WTC11 (cell line): ENCODE results near the gene ZNF397. TPM values are rescaled to one million over a fixed set of nuclear protein-coding genes. Genes with fewer than 3 reads are reported as not detected.
"Not testable (repeated sequence)": the region's sequence is repeated elsewhere in the genome, so short reads cannot be mapped to it uniquely, and the experiment has no call there.

Experiments
- ATAC-seq: fragments of 200-7000 bp; cut with Tn5 transposase; 2 replicates; pipeline ENCODE4 v1.10.0; 2021; ENCODE audit warnings: mild to moderate bottlenecking, moderate library complexity
- CTCF ChIA-PET: fragments of 300-600 bp; sonication (Branson Sonifier 250); formaldehyde crosslinking; loops from one replicate; lab custom pipeline; 2021; ENCODE audit warnings: antibody characterized with exemption; lab: Charles Lee
- POLR2A ChIA-PET: fragments of 350-600 bp; sonication (Branson Sonifier 250); formaldehyde crosslinking; loops from one replicate; lab custom pipeline; 2021; ENCODE audit warnings: antibody characterized with exemption; lab: Charles Lee
- DNase-seq: peaks from one replicate; pipeline ENCODE4 v3.0.0; 2021; ENCODE audit warnings: low spot score
- H3K27ac Mint-ChIP-seq: 2 replicates; pipeline ENCODE4 v1.8.0; 2021; ENCODE audit warnings: mixed read lengths
- H3K27me3 Mint-ChIP-seq: 2 replicates; pipeline ENCODE4 v1.8.0; 2021; ENCODE audit warnings: low read depth, mild to moderate bottlenecking, moderate library complexity, mixed read lengths
- H3K36me3 Mint-ChIP-seq: 2 replicates; pipeline ENCODE4 v1.8.0; 2021; ENCODE audit warnings: mixed read lengths
- H3K4me1 Mint-ChIP-seq: 2 replicates; pipeline ENCODE4 v1.8.0; 2022; ENCODE audit warnings: mixed read lengths
- H3K4me3 Mint-ChIP-seq: 2 replicates; pipeline ENCODE4 v1.8.0; 2021; ENCODE audit warnings: mild to moderate bottlenecking, moderate library complexity, mixed read lengths
- H3K9me3 Mint-ChIP-seq: 2 replicates; pipeline ENCODE4 v1.8.0; 2021; ENCODE audit warnings: mixed read lengths
- ATF1 ChIP-seq: sonication (generic); formaldehyde crosslinking; IDR thresholded peaks from 2 replicates; pipeline ENCODE4 v1.8.1; 2023; ENCODE audit warnings: mild to moderate bottlenecking, moderate library complexity, missing genetic modification reagents
- ELF4 ChIP-seq: sonication (generic); formaldehyde crosslinking; IDR thresholded peaks from 2 replicates; pipeline ENCODE4 v1.8.1; 2022; ENCODE audit warnings: low read depth, mild to moderate bottlenecking, moderate library complexity, missing genetic modification reagents
- GTF2I ChIP-seq: fragments of 250-450 bp; sonication (Bioruptor Pico); conservative IDR thresholded peaks from 2 replicates; pipeline ENCODE4 v1.4.0; 2021; ENCODE audit warnings: mild to moderate bottlenecking
- TP53 ChIP-seq: sonication (generic); formaldehyde crosslinking; IDR thresholded peaks from 2 replicates; pipeline ENCODE4 v1.8.1; 2023; ENCODE audit warnings: mild to moderate bottlenecking, missing genetic modification reagents
- ZNF317 ChIP-seq: sonication (generic); formaldehyde crosslinking; IDR thresholded peaks from 2 replicates; pipeline ENCODE4 v1.8.1; 2023; ENCODE audit warnings: low read depth, mild to moderate bottlenecking, moderate library complexity, missing genetic modification reagents, borderline replicate concordance
- total RNA-seq: library from RNA; stranded (reverse); gene quantifications from 3 replicates; pipeline ENCODE4 v1.2.3, GENCODE V29; 2021
- TF ChIP-seq, protein P1 (sequence below): sonication (generic); formaldehyde crosslinking; IDR thresholded peaks from 2 replicates; pipeline ENCODE4 v1.8.0; 2022; ENCODE audit warnings: missing genetic modification reagents
- TF ChIP-seq, protein P2 (sequence below): sonication (generic); formaldehyde crosslinking; IDR thresholded peaks from 2 replicates; pipeline ENCODE4 v1.8.1; 2023; ENCODE audit warnings: mild to moderate bottlenecking, moderate library complexity, missing genetic modification reagents
- TF ChIP-seq, protein P3 (sequence below): sonication (generic); formaldehyde crosslinking; IDR thresholded peaks from 2 replicates; pipeline ENCODE4 v1.8.1; 2022; ENCODE audit warnings: mild to moderate bottlenecking, moderate library complexity, missing genetic modification reagents

The ZNF397 gene
- total RNA-seq, 1 experiment from 2014 or later: 44.0 TPM

DNA sequence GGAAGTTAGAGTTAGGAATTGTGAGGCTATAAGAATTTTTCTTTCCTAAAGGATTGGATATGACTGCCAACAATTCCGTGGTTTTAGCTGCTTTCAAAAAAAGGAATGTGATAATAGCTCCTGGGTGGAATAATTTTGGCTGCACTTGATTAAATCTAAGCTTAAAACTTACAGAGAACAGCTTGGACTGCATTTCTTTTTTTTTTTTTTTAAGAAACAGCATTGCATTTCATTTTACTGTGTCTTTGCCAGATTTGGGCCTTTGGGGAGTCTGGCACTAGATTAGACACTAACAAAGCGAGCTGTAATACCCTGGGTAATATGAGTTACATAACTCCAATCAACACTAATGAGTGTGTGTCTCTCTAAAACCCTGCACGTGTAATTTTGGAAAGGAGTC is 37.8 kb upstream of the ZNF397 start (continued):
- TF ChIP-seq, protein P1, sequence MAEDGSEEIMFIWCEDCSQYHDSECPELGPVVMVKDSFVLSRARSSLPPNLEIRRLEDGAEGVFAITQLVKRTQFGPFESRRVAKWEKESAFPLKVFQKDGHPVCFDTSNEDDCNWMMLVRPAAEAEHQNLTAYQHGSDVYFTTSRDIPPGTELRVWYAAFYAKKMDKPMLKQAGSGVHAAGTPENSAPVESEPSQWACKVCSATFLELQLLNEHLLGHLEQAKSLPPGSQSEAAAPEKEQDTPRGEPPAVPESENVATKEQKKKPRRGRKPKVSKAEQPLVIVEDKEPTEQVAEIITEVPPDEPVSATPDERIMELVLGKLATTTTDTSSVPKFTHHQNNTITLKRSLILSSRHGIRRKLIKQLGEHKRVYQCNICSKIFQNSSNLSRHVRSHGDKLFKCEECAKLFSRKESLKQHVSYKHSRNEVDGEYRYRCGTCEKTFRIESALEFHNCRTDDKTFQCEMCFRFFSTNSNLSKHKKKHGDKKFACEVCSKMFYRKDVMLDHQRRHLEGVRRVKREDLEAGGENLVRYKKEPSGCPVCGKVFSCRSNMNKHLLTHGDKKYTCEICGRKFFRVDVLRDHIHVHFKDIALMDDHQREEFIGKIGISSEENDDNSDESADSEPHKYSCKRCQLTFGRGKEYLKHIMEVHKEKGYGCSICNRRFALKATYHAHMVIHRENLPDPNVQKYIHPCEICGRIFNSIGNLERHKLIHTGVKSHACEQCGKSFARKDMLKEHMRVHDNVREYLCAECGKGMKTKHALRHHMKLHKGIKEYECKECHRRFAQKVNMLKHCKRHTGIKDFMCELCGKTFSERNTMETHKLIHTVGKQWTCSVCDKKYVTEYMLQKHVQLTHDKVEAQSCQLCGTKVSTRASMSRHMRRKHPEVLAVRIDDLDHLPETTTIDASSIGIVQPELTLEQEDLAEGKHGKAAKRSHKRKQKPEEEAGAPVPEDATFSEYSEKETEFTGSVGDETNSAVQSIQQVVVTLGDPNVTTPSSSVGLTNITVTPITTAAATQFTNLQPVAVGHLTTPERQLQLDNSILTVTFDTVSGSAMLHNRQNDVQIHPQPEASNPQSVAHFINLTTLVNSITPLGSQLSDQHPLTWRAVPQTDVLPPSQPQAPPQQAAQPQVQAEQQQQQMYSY (CRISPR knock-in tag): no peak
- TF ChIP-seq ELF4 (CRISPR knock-in tag) (no peak), GTF2I (CRISPR knock-in tag) (no peak)
- TF ChIP-seq, protein P2, sequence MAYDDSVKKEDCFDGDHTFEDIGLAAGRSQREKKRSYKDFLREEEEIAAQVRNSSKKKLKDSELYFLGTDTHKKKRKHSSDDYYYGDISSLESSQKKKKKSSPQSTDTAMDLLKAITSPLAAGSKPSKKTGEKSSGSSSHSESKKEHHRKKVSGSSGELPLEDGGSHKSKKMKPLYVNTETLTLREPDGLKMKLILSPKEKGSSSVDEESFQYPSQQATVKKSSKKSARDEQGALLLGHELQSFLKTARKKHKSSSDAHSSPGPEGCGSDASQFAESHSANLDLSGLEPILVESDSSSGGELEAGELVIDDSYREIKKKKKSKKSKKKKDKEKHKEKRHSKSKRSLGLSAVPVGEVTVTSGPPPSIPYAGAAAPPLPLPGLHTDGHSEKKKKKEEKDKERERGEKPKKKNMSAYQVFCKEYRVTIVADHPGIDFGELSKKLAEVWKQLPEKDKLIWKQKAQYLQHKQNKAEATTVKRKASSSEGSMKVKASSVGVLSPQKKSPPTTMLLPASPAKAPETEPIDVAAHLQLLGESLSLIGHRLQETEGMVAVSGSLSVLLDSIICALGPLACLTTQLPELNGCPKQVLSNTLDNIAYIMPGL: no peak

DNA sequence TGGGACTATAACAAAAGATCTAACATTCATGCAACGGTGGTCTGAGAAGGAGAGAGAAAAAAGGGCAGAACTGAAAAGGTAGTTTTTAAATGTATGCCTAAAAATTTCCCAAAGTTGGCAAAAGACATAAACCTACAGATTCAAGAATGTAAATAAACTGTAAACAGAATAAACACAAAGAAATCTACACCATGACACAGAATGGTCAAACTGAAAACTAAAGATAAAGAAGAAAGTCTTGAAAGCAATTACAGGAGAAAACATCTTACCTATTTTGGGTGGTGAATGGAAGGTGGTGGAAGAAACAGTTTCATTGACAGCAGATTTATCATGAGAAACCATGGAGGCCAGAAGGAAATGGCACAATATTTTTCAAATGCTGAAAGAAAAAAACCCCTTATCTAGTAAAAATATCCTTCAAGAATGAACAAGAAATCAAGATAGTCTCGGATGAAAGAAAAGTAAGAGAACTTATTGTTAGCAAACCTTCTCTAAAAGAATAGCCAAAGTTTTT is 35.6 kb upstream of the ZNF397 start:
- Mint-ChIP-seq H3K27me3 (no peaks in the 10 kb centered on the region; the same call in 1 of the 2 replicates), H3K36me3 (peaks cover 19% of the 10 kb centered on the region), H3K9me3 (peaks cover 18% of the 10 kb centered on the region), H3K4me3 (peak overlapping the region; percentile 44), H3K4me1 (peaks cover 4% of the 10 kb centered on the region), H3K27ac (no peak overlapping the region)
- ATAC-seq: no peak
- DNase-seq: no peak
- TF ChIP-seq ZNF317 (CRISPR knock-in tag): peak; percentile 95
- TF ChIP-seq, protein P3, sequence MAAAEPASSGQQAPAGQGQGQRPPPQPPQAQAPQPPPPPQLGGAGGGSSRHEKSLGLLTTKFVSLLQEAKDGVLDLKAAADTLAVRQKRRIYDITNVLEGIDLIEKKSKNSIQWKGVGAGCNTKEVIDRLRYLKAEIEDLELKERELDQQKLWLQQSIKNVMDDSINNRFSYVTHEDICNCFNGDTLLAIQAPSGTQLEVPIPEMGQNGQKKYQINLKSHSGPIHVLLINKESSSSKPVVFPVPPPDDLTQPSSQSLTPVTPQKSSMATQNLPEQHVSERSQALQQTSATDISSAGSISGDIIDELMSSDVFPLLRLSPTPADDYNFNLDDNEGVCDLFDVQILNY (CRISPR knock-in tag): no peak
- ChIA-PET POLR2A (no interaction called here), CTCF (no interaction called here)

DNA sequence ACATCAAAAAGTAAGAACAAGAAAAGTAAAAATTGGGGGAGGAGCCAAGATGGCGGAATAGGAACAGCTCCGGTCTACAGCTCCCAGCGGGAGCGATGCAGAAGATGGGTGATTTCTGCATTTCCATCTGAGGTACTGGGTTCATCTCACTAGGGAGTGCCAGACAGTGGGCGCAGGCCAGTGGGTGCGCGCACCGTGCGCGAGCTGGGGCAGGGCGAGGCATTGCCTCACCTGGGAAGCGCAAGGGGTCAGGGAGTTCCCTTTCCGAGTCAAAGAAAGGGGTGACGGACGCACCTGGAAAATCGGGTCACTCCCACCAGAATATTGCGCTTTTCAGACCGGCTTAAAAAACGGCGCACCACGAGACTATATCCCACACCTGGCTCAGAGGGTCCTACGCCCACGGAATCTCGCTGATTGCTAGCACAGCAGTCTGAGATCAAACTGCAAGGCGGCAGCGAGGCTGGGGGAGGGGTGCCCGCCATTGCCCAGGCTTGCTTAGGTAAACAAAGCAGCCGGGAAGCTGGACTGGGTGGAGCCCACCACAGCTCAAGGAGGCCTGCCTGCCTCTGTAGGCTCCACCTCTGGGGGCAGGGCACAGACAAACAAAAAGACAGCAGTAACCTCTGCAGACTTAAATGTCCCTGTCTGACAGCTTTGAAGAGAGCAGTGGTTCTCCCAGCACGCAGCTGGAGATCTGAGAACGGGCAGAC is 34.9 kb upstream of the ZNF397 start:
- Mint-ChIP-seq H3K9me3 (peaks cover 18% of the 10 kb centered on the region), H3K36me3 (peaks cover 19% of the 10 kb centered on the region), H3K4me3 (peak overlapping the region; percentile 44)
- H3K27me3 Mint-ChIP-seq, H3K4me1 Mint-ChIP-seq, CTCF ChIA-PET, H3K27ac Mint-ChIP-seq, DNase-seq, ATAC-seq, POLR2A ChIA-PET: not testable (repeated sequence)

DNA sequence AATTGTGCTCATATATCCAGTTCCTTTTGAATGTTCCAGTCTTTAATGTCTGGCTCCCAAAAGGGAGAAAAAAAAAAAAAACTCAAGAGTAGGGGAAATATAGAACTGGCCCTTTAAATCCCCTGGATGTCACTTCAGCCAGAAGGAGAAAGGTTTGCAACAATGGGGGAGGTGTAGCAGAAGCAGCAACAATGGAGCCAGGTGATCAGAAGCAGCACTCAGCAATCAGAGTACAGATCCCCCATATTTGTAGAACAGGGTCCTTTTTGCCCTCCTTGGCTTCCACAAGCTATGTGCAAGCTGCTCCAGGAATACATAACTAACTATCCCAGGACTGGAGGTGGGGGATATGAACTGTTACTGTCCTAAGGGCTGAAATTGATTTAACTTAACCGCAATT is 25.8 kb upstream of the ZNF397 start:
- H3K4me1 Mint-ChIP-seq: peaks cover 29% of the 10 kb centered on the region
- TF ChIP-seq TP53 (CRISPR knock-in tag) (no peak), ATF1 (no peak)
- TF ChIP-seq, all 79 proteins: peak for 0
- no peak for DNase-seq
- ChIA-PET POLR2A (no interaction called here), CTCF (no interaction called here)
- Mint-ChIP-seq H3K27me3 (no peaks in the 10 kb centered on the region), H3K4me3 (peak overlapping the region; percentile 1; the same call in 1 of the 2 replicates), H3K9me3 (no peaks in the 10 kb centered on the region), H3K36me3 (no peaks in the 10 kb centered on the region), H3K27ac (no peak overlapping the region)
- ATAC-seq: peak; percentile 91

DNA sequence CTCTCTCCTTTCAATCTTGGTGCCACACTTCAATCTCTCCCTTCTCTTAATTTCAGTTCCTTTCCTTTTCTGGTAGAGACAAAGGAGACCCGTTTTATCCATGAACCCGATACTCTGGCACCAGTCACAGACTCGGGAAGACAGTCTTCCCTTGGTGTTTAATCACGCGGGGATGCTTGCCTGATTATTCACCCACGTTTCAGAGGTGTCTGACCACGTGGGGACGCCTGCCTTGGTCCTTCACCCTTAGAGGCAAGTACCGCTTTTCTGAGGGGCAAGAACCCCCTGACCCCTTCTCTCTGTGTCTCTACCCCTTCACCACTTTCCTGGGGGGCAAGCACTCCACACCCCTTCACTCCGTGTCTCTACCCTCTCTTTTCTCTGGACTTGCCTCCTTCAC is 24.2 kb upstream of the ZNF397 start:
- H3K9me3 Mint-ChIP-seq, DNase-seq, H3K36me3 Mint-ChIP-seq, ATAC-seq, POLR2A ChIA-PET, H3K27me3 Mint-ChIP-seq, H3K4me3 Mint-ChIP-seq, H3K27ac Mint-ChIP-seq: not testable (repeated sequence)
- peaks cover 29% of the 10 kb centered on the region for H3K4me1 Mint-ChIP-seq
- CTCF ChIA-PET: interaction anchor here (0.6 kb wide), 1 partner anchor 51 kb away, joined by 5 read pairs; no protein-coding TSS in a partner anchor

DNA sequence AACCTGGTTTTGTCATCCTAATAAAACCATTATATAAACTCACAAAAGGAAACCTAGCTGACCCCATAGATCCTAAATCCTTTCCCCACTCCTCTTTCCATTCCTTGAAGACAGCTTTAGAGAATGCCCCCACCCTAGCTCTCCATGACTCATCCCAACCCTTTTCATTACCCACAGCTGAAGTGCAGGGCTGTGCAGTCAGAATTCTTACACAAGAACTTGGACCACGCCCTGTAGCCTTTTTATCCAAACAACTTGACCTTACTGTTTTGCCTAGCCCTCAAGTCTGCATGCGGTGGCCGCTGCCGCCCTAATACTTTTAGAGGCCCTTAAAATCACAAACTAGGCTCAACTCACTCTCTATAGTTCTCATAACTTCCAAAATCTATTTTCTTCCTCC is 21.5 kb upstream of the ZNF397 start:
- CTCF ChIA-PET, H3K4me3 Mint-ChIP-seq, DNase-seq, H3K27ac Mint-ChIP-seq, ATAC-seq, H3K36me3 Mint-ChIP-seq, POLR2A ChIA-PET, H3K27me3 Mint-ChIP-seq, H3K9me3 Mint-ChIP-seq: not testable (repeated sequence)
- peaks cover 27% of the 10 kb centered on the region for H3K4me1 Mint-ChIP-seq
